CD4-positive, alpha-beta T cell treated with Interleukin-4 for 4 hours (primary cell): ENCODE measurements around the gene KBTBD2.
A peak's percentile ranks its signal among the peaks of the same experiment; 100 is the strongest.
"Not testable (repeated sequence)": the region's sequence is repeated elsewhere in the genome, so short reads cannot be mapped to it uniquely, and the experiment has no call there.

ENCODE experiments used
- DNase-seq: peaks from one replicate; pipeline ENCODE4 v3.0.0-alpha.2; 2020

The KBTBD2 gene

DNA sequence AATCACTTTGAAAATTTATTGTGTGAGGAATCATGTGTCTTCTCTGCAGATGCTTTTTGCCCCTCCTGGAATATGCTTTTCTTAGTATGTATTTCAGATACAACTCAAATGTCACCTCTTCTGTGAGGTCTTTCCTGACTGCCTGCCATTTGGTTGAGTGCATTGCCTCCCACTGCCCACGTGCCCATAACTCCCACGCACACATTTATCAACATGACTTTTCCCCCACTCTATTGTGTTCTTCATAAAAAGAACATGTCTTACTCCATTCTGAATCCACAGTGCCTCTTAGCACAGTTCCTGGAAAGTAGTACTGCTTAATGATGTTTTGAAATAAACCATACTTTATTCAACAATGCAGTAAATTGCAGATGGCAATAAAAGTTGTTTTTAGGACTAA lies 42.9 kb downstream of the KBTBD2 start:
- DNase-seq = not testable (repeated sequence)

DNA sequence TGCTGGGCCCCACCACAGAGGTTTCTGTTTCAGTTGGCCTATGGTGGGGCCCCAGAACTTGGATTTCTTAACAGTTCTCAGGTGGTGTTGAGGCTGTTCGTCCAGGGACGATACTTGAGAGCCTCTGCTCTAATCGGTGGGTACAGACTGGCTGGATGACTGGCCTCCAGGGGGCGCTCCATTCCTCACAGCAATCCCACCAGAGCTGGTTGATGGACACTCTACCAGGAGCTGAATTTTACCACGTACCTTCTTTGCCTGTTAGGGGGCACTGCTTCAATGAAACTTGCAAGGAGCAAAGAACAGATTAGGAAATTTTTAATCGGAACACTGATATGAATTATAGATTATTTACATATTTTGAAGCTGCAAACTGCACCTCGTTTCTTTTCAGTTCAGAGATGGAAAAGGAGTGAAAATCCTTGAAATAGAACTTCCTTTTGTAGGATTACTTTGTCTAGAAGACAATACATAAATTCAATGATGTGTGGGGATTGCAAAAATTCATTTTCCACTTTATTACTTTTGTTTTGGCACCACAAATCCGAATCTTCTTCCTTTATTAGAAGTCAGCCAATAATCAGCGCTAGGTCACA lies 44.8 kb downstream of the KBTBD2 start:
- peak; percentile 90 for DNase-seq

GRCh38 chr7:32844748-32845147 lies 46.8 kb downstream of the KBTBD2 start:
- DNase-seq = not testable (repeated sequence)

GRCh38 chr7:32843763-32844162 lies 47.8 kb downstream of the KBTBD2 start:
- DNase-seq = not testable (repeated sequence)

DNA sequence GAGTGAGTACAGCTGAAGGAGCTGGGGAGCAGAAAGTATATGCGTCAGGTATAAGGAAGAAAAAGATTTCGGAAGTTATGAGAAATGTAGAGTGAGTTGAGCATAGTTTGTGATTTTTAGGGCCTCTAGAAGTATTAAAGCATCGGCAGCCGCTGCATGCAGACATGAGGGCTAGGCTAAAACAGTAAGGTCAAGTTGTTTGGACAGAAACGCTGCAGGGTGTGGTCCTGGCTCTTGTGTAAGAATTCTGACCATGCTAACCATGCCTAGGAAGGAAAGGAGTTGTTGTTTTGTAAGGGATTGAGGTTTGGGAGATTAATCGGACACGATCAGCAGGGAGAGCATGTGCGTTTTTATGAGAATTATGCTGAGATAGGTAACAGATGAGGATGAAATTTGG lies 51.7 kb downstream of the KBTBD2 start:
- DNase-seq = not testable (repeated sequence)

DNA sequence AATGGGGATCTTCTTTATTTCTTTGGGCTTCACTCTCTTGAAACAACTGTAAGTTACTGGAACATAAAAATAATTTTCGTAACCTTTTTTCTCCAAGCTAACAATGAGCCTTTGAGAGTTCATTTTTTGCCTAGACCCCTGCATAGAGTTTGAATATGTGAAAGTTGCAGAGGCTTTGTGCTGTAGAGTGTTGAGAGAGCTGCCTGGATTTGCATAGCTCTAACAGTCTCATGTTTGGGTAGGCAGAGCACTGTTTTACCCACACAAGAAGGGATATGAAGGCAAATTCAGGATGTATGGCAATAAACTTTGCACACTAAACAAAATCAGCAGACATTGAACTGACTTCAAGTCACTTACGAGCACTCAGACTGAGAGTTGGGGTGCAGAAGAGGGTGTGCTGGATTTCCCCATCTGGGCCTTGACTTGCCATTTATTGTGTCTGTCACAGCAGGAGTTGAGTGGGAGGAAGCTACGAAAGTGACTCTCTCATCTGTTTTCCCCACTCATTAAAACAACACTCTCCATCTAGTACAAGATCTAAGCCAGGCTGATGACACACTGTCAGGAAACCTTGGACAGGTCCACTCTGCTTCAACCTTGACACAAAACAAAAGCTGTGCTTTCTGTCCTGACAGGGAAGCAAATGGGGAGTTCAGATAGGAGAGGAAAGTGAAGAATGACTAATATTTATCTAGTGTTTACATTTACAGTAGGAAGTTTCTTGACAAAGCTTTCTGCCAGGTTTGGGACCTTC lies 62.4 kb downstream of the KBTBD2 start:
- not testable (repeated sequence) for DNase-seq
